Ovary (tissue), 1 donor: Measurements from ENCODE around the gene TM9SF4.

ENCODE experiments used
- EP300 ChIP-seq: sonication (generic); formaldehyde crosslinking; IDR thresholded peaks from one replicate; pipeline ENCODE4 v1.6.1; 2017; ENCODE audit warnings: antibody characterized with exemption
- POLR2A ChIP-seq: fragments of 450-650 bp; IDR thresholded peaks from one replicate; pipeline ENCODE4 v1.6.1; 2017; ENCODE audit warnings: antibody characterized with exemption, mild to moderate bottlenecking, moderate library complexity

DNA sequence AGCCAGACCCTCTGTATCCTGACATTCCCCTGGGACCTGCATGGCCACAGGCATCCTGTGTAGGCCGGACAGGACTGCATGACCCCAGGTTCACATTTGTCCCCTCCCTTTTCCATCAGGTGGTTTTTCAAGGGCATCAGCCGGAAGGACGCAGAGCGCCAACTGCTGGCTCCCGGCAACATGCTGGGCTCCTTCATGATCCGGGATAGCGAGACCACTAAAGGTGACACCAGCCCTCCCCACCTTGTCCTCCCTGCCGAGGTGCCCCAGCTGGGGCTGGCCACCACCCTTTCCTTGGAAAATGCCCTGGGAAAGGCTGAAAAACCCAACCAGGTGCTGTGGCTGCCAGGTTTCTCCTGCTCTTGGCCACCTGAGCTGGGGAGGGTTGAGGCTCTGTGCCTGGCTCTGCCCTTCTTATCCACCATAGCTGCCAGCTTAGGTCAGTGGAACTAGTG is 29.8 kb upstream of the TM9SF4 start:
- TF ChIP-seq EP300 (no peak), POLR2A (no peak)
